HUDEP-2 (cell line): Measurements from ENCODE around the gene NHP2.
"Not testable (repeated sequence)": the region's sequence is repeated elsewhere in the genome, so short reads cannot be mapped to it uniquely, and the experiment has no call there.

Experiments used
- DNase-seq, 76 experiments: peaks; one replicate each; lab custom pipeline; 2025; ENCODE audit not compliant: unreplicated experiment in 76 of 76; lab: John Stamatoyannopoulos, UW

The NHP2 gene

DNA sequence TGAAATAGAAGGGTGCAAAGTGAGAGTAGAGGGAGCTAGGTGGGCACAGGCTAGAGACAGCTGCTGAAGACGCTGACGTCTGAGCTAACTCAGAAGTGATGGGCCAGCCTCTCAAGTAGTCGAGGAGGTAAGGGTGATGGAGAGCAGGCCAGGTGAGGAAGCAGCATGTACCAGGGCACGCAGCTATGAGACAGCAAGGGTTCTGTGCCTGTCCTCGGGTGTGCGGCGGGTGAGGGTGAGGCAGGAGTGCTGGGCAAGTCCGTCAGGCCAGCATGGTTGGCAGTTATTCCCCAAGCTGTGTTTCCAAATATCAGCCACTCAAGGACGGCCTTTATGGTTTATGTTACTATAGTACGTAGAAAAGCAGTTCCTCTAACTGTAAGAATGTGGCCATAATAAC lies 16.7 kb downstream of the NHP2 start:
- DNase-seq, result no peak

DNA sequence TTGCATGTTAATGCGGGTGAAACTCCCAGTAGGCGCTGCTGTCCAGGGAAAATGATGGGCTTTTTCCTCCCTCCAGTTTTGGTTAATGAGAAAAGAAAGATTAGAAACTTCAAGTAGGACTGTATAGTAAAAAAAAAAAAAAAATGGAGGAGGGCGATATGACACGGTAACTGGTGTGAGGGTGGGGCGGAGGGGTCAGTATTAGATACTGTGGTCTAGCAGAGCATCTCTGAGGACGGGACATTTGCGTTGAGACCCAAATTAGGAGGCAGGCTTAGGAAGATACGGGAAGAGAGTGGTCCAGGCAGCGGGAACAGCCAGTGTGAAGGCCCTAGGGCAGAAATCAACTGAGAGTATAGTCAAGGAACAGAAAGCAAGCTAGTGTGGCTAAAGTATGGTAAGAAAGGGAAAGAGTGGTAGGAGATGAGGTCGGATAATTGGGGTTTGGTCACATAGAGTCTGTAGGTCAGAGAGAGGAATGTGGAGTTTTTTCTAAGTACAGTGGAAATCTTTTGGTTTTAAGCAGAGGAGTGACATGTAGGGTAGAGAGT lies 22.2 kb downstream of the NHP2 start:
- DNase-seq, result peak in 1 of 76 experiments; percentile 16

DNA sequence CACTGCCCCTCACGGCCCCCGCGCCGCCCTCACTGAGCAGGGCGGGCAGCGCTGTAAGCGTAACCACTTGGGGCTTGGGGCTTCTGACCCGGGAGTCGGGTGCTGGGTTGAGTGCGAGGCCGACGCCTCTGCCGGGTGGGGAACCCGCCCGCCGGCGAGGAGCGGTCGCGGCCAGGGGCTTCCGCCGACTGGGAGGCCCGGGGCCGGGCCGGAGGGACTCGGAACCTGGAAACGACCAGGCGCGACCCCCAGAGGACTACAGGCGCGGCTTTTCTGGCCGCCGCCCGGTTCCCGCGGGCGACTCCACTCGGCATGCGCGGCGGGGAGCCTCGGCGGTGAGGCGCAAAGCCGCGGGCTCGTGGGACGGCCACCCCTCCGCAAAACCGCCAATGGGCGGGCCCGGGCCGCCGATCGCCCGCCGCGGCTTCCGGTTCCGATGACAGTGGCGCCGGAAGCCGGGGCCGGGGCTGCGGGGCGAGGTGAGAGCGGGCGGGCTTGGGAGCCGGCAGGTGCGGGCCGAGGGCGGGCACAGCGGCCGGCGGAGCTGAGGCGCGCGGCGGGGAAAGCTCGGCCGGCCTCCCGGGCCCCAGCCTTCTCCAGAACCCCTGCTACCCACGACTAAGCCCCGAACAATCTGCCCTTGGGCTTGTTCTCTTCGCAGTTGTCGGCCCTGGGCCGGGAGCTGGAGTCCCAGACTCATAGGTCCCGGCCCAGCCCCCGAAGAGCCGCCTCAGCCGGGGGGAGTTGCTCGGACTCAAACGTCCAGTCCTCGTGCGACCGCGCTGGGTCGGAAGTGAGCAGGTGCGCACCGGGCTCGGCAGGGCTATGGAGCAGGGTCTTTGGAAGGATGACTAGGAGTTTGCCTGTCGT lies 22.9 kb downstream of the NHP2 start, which contains the start of gene RMND5B:
TSS of gene RMND5B (plus strand) at position 439 of the 870 bp plus-strand sequence. CDS start 7,106 bp downstream, outside the sequence.
- DNase-seq, result peak in 73 of 76 experiments; percentile 24 to 87 (median 76)

DNA sequence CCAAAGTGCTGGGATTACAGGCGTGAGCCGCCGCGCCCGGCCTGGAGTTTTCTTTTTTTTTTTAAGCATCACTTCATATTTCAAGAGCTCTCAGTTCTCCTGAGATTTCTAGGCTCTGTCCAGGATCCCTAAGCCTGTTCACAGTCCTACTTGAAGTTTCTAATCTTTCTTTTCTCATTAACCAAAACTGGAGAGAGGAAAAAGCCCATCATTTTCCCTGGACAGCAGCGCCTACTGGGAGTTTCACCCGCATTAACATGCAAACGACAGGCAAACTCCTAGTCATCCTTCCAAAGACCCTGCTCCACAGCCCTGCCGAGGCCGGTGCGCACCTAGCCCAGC lies 23.5 kb downstream of the NHP2 start:
- DNase-seq, result not testable (repeated sequence)

DNA sequence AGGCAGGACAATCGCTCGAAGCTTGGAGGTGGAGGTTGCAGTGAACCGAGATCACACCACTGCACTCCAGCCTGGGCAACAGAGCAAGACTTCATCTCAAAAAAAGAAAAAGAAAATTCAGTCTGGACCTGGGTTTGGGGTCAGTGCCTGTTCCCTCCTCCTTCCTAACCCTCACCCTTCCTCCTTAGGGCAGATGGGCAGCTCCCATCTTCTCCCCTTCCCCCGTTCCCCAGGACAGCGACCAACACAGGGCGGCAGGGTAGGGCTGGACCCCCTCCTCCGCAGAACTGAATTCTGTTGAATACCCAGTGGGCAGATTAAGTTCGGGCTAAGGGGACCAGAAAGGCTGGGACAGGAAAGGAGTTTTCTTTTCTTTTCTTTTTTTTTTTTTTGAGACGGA lies 24.4 kb downstream of the NHP2 start:
- no peak for DNase-seq

DNA sequence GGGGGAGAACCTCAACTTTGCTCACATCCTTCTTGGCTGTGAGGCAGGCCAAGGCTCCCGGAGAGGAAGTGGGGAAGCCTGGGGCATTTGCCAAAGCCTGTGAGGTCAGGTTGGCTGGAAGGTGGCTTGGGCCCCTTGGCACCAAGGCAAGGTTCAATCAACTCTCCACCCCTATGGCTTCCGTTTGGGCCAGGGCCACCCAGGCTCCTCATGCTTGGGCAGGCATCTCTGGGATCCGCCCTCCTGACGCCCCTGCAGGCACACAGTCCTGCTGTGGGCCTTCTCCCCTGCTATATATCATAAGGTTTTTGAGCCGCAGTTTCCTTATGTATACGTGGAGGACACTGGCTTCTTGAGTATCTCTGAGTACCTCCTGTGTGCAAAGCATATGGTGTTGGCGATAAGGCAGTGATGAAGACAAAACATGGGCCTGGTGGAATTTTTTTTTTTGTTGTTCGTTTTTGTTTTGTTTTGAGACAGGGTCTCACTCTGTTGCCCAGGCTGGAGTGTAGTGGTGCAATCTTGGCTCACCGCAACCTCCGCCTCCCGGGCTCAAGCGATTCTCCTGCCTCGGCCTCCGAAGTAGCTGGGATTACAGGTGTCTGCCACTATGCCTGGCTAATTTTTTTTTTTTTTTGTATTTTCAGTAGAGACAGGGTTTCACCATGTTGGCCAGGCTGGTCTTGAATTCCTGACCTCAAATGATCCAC lies 26.2 kb downstream of the NHP2 start:
- DNase-seq, result peak in 71 of 76 experiments; percentile 19 to 93 (median 71)

DNA sequence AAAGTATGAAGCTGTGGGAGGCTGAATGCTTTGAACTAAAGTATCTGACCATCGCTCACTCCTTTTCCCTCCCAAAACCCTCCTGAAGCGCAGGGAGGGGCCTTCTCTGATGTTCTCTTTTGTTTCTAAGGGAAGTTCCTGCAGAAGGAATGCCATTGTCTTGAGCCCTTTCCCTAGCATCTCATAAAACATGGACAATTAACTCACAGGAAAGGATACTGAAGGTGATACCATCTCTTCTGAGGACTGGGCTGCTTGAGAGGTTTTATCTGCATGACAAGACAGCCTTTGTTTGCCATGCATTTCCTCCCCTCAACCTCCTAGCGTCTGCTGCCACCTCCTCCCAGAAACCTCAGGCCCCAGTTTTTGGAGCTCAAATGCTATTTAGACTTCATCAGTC lies 27.1 kb downstream of the NHP2 start:
- DNase-seq, result peak in 16 of 76 experiments; percentile 7 to 44 (median 22)

DNA sequence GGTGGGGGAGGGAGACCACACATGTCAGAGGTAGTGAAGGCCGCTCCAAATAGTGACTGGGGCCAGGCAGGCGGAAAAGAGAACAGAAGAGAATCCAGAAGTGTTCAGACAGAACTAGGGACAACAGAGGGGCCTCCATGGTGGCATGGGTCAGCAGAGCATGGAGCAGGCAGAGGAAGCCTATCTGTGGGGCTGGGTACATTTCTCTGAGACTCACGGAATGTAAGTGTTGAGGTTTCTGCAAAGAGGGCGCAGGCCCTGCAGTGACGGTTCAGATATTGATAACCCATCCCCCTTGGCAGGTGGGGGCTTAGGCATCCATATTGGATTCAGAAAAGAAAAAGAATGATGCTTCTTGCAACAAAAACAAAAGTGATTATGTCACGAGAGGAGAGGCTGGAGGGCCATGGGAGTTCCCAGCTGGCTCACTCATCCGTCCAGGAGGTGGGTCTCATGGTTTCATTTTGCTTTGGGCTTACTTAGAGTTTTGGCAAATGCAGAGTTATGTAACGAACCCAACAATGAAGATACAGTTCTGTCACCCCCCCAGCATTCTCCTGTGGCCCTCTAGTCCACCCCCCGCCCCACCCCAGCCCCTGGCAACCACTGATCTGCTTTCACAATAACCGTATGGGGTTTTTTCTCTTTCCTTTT lies 28.3 kb downstream of the NHP2 start:
- DNase-seq, result no peak

DNA sequence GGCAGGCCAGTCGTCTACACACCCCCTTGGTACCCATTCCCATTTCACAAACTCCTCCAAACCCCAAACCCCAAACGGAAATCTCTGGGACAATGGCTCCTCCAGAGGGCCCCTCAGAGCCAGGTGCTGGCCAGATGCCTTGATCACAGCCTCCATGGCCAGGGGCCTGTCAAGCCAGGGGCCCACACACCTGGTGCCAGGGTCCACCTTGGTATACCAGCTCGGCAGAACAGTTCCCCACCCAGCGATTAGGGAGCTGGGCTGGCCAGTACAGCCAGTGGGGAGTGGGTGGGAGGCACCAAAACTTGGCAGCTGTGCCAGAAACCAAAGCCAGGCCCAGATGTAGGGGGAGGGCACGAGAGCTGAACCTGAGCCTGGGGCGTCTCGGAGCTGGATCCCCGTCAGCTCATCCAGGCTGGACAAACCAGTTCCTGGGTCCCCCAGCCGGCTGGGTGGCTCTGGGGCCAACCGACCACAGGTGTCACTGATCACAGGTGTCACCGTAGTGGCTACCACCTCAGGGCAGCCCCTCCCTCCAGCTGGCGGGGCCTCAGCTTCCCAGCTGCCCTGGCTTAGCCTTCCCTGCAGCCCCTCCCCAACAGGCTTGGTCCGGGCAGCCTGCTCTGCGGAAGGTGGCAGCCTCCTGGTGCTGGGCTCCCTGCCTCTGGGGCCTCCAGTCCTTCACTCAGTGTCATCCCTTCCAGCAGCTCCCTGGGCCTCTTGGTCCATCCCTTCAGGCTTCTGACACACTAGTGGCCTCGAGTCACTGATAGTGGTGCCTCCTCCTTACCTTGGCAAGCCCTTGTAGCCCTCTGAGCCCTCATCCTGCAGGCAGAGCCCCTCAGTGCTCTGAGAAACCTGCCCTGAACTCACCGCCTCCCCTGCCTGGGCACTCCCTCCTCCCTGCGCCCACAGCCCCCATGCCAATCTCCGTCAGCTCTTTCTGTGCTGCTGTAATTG lies 29.4 kb downstream of the NHP2 start:
- DNase-seq, result peak in 12 of 76 experiments; percentile 6 to 50 (median 28)

DNA sequence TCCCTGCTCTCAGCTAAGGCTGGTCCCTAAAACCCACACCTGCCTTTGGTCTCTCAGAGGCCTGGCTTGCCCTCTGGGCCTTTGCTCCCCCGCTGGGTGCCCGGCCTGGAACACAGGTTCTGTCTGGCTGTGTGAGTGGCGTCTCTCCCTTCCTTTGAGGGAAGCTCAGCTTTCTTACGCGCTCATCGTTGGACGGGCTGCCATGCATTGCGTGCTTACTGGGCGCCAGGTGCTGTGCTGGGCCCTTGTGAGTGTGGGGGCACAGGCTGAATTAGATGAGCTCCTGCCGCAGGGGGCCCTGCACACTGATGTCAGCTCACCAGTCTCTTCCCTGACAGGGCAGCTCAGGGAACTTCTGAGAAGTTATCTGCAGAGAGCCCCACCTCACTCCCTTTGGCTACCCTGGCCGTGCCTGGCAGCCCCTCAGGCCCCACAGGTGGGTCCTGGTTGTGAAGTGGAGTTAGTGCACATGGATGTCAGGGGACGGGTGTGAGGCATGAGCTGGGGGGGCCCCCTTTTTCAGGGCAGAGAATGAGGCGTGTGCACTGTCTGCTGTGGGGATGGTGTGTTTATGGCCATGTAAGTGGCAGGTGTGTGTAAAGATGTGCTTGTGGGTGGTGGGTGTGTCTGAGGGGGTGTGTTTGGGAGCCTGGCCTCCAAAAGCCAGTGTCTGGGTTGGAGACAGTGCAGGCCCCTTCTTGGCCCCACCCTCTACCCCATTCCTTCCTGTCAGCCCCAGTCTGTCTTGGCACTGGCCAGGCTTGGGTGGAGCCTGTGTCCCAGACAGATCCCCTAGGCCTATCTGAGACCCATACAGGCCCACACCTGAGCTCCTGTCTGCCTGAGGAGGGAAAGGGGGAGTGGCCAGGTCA lies 30.4 kb downstream of the NHP2 start:
- DNase-seq, result peak in 46 of 76 experiments; percentile 5 to 65 (median 46)

DNA sequence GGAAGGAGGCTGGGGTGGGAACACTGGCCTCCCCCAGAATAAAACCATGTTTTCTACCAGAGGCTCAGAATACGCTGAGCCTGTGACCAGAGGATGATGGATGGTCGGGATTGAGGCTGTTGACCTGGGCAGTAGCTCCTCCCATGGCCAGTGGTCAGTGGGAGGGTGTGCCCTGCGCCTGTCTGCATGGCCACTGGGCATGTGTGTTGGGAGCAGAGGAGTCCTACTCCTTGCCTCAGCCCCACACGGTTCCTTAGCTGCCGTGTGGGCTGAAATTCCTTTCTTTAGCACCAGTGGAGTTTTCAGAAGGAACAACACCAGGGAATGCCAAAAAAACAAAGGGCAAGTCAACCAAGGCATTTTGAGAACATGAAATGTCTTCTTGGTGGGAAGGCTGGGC lies 31.3 kb downstream of the NHP2 start:
- no peak for DNase-seq

DNA sequence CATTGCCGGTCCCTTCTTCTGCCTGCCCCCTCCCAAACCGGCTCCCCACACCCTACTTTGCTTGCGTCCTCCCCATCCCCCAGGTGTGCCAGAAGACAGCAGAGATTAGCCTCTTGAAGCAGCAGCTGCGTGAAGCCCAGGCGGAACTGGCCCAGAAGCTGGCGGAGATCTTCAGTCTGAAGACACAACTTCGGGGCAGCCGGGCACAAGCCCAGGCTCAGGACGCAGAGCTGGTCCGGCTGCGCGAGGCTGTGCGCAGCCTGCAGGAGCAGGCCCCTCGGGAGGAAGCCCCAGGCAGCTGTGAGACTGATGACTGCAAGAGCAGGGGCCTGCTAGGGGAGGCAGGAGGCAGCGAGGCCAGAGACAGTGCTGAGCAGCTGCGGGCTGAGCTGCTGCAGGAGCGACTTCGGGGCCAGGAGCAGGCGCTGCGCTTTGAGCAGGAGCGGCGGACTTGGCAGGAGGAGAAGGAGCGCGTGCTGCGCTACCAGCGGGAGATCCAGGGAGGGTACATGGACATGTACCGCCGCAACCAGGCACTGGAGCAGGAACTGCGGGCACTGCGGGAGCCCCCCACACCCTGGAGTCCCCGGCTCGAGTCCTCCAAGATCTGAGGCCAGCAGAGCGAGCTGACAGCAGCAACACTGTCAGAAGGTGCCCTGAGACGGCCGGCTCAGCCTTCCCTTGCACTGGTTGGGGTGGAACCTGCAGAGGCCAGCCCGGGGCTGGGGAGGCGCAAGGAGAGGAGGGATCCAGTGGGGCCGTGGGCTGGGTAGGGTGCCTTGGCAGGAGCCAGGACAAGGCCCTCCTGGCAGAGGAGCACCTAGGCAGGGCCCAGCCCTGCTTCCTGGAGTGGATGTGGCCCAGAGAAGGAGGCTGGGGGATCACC lies 32.1 kb downstream of the NHP2 start:
- no peak for DNase-seq

DNA sequence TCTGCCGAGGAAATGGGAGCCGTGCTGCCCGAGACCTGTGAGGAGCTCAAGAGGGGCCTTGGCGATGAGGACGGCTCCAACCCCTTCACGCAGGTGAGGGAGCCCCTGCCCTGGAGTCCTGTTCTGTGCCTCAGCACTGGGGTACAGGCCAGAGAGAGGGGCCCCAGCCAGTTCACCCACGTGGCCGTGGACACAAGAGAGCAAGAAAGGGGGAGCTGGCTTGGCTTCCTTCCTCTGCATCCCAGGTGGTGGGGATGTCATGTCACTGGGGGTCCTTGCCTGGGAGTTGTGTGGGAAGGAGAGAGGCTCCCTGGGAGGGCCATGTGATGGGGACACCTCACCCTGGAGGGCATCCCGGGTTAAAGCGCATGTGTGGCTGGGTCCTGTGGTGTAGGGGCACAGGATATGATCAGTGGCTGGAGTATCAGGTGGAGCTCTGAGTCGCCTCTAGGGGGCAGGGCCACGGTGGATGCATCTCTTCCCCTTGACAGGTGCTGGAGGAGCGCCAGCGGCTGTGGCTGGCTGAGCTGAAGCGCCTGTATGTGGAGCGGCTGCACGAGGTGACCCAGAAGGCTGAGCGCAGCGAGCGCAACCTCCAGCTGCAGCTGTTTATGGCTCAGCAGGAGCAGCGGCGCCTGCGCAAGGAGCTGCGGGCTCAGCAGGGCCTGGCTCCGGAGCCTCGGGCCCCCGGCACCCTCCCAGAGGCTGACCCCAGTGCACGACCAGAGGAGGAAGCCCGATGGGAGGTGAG lies 32.9 kb downstream of the NHP2 start:
- DNase-seq, result peak in 70 of 76 experiments; percentile 19 to 89 (median 74)

DNA sequence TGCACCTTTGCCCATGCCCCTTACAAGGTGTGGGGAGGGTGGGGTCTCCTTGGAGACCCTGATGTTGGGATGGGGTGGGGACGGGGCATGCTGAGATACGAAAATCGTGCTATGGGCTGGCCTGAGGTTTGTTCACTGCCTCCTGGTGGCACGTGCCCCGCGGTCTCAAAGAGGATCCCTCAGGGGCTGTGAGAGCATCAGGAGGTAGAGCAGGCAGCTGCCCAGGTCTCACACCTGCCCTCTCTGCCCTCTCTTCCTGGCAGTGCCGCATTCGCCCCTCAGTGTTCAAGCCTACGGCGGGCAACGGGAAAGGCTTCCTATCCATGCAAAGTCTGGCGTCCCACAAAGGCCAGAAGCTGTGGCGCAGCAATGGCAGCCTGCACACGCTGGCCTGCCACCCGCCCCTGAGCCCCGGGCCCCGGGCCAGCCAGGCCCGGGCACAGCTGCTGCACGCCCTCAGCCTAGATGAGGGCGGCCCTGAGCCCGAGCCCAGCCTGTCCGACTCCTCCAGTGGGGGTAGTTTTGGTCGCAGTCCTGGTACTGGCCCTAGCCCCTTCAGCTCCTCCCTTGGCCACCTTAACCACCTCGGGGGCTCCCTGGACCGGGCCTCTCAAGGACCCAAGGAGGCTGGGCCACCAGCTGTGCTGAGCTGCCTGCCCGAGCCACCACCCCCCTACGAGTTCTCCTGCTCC lies 33.6 kb downstream of the NHP2 start:
- no peak for DNase-seq

DNA sequence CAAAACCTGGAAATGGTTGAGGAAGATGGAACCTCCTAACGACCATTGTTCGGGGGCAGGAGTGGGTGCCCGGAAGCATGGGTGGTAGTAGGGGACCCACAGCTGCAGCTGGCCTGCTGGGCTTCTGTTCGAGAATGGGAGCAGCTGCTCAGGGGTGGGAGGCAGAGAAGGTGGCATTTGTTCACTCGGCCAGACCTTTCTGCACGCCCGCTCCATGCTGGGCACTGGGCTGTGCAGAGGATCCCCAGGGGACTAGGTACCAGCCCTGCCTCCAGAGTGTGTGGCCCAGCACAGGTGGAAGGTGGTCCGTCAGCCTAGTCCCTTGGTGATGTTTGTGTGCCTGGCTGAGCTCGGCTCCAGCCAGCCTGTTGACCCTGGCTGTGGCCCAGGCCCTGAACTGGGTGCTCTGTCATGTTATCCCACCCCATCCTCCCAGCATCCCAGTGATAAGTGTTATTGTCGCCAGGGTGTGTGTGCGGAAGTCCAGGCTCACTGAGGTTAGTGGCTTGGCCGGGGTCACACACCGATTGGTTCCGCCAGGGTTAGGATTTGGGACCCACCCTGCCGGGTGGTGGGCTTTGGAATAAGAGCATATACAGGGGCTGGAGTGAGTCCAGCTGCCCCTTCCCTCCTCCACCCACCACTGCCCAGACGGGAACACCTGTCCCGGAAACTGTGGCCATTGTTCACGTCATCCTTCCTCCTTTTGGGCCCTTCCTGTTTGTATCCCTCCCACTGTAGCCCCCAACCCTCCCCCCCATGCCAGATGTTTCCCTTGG lies 35.6 kb downstream of the NHP2 start:
- no peak for DNase-seq
